CD4-positive, CD25-positive, alpha-beta regulatory T cell (primary cell): ENCODE results near the gene WDR91. TPM values are rescaled to one million over a fixed set of nuclear protein-coding genes. Genes with fewer than 3 reads are reported as not detected.

Experiments
- ATAC-seq, 2 donors: fragments of 150-1000 bp; cut with Tn5 transposase; one replicate each; pipeline ENCODE4 v1.10.0; 2021; ENCODE audit warnings: low read depth in 2 of 2, moderate number of reproducible peaks in 2 of 2, moderate library complexity in 1 of 2
- DNase-seq, 3 donors: peaks; one replicate each; pipeline versions ENCODE4 v3.0.0 to v3.0.0-alpha.2; 2012 to 2022; ENCODE audit warnings: mixed read lengths in 1 of 3
- H3K27ac ChIP-seq: one replicate; pipeline ENCODE4 v1.7.0; 2013; ENCODE audit warnings: mild to moderate bottlenecking, low read length; ENCODE audit not compliant: insufficient read depth, poor library complexity, severe bottlenecking
- H3K27me3 ChIP-seq: one replicate; pipeline ENCODE4 v1.7.0; 2013; ENCODE audit warnings: low read length; ENCODE audit not compliant: control insufficient read depth, insufficient read depth
- H3K36me3 ChIP-seq: one replicate; pipeline ENCODE4 v1.7.0; 2013; ENCODE audit warnings: mild to moderate bottlenecking, low read length, moderate library complexity; ENCODE audit not compliant: control insufficient read depth, insufficient read depth
- H3K4me1 ChIP-seq: 2 replicates; pipeline ENCODE4 v1.7.0; 2013; ENCODE audit warnings: mild to moderate bottlenecking, low read length; ENCODE audit not compliant: insufficient read depth, control insufficient read depth, poor library complexity, severe bottlenecking
- H3K4me3 ChIP-seq: one replicate; pipeline ENCODE4 v1.7.0; 2013; ENCODE audit warnings: low read depth, mild to moderate bottlenecking, low read length, moderate library complexity
- H3K9me3 ChIP-seq, 2 experiments: 1 replicate in 1 of 2; 2 replicates in 1 of 2; pipeline ENCODE4 v1.7.0; 2013; ENCODE audit warnings: low read length in 2 of 2, mild to moderate bottlenecking in 1 of 2, moderate library complexity in 1 of 2; ENCODE audit not compliant: control insufficient read depth in 2 of 2
- H3K27ac Mint-ChIP-seq, 3 donors: one replicate each; pipeline ENCODE4 v1.8.0; 2020 to 2022; ENCODE audit warnings: mild to moderate bottlenecking in 3 of 3, mixed read lengths in 3 of 3, moderate library complexity in 2 of 3
- H3K27me3 Mint-ChIP-seq: one replicate; pipeline ENCODE4 v1.8.0; 2022; ENCODE audit warnings: mild to moderate bottlenecking, mixed read lengths
- H3K36me3 Mint-ChIP-seq: one replicate; pipeline ENCODE4 v1.8.0; 2020; ENCODE audit warnings: mixed read lengths
- H3K4me1 Mint-ChIP-seq, 4 donors: one replicate each; pipeline ENCODE4 v1.8.0; 2020 to 2022; ENCODE audit warnings: mixed read lengths in 4 of 4, mild to moderate bottlenecking in 1 of 4
- H3K4me3 Mint-ChIP-seq, 4 donors: one replicate each; pipeline ENCODE4 v1.8.0; 2020 to 2022; ENCODE audit warnings: mild to moderate bottlenecking in 4 of 4, mixed read lengths in 4 of 4, moderate library complexity in 3 of 4
- H3K9me3 Mint-ChIP-seq, 7 donors: one replicate each; pipeline ENCODE4 v1.8.0; 2020 to 2022; ENCODE audit warnings: mixed read lengths in 7 of 7, mild to moderate bottlenecking in 3 of 7, moderate library complexity in 2 of 7
- polyA plus RNA-seq, 4 donors: library from polyadenylated mRNA; unstranded; fragments of 300-500 nt; fragmentation: Illumina TruSeq; gene quantifications; one replicate each; pipeline ENCODE4 v1.2.3, GENCODE V29; 2021
- total RNA-seq: library from RNA; stranded (reverse); gene quantifications from one replicate; pipeline ENCODE4 v1.2.3, GENCODE V29; 2022

WDR91 gene
- total and polyA plus RNA-seq, 5 donors from 2014 or later = 3.4 to 34.9 (median 4.6) TPM

DNA sequence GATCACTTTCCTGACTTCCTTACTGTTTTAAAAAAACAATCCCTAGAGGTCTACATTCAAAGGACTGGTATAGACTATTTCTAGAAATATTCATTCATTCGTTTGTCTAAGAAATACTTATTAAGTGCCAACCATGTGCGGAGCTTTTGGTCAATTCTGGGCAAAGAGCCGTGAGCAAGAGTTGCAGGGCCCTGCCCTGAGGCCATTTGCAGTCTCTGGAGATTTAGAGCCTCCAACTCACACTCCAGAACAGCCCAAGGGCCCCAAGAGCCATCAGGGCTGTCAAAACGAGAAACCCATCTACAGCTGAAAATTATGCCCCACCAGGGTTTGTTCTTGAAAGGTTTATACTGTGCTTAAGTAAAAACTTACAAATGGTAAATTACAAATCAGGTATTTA, 16.2 kb downstream of the WDR91 start:
- Mint-ChIP-seq H3K9me3 (no peaks in the 10 kb centered on the region), H3K27ac (peak overlapping the region in 1 of 3 donors; percentile 20), H3K27me3 (no peaks in the 10 kb centered on the region), H3K4me3 (no peak overlapping the region), H3K4me1 (peaks cover 2 to 11% (median 9%) of the 10 kb centered on the region in 4 donors), H3K36me3 (peaks cover 72% of the 10 kb centered on the region)
- no peak overlapping the region for H3K4me3 ChIP-seq
- ATAC-seq = no peak
- peaks cover 55% of the 10 kb centered on the region for H3K36me3 ChIP-seq
- H3K27ac ChIP-seq = no peak overlapping the region
- no peaks in the 10 kb centered on the region for H3K4me1 ChIP-seq
- no peak for DNase-seq
- no peaks in the 10 kb centered on the region for H3K27me3 ChIP-seq
- no peaks in the 10 kb centered on the region for H3K9me3 ChIP-seq

DNA sequence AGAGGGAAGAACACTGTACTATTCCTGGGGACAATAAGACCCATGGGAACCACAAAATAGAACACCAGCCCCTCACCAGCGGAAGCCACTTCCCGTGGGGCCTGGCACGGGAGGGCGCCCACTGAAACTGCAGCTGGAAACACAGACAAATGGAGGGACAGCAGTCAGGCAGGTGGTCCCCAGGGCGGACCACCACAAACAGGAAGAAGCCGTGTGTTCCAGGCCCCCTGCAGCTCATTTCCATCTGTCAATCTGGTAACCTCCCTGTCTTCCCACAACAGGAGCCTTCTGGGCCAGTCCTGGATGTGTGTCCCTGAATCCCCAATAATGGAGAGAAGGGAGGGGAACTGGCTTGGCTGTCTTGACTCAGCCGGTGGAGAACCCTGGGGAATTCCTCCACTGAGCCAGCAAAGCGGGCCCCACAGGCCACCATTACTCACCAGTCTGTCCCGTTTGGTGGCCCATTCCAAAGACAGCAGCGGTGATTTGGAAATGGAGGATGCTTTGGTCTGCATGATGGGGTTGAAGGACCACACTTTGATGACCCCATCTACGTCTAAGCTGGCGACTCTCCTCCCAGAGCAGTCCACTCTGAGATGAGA, 16.7 kb downstream of the WDR91 start:
- DNase-seq (no peak), ATAC-seq (no peak)
- no peaks in the 10 kb centered on the region for H3K9me3 ChIP-seq
- no peaks in the 10 kb centered on the region for H3K27me3 ChIP-seq
- H3K36me3 ChIP-seq = peaks cover 56% of the 10 kb centered on the region
- no peak overlapping the region for H3K4me3 ChIP-seq
- H3K36me3 Mint-ChIP-seq = peaks cover 76% of the 10 kb centered on the region
- no peak overlapping the region for H3K27ac Mint-ChIP-seq
- H3K4me1 ChIP-seq = no peaks in the 10 kb centered on the region
- no peaks in the 10 kb centered on the region for H3K27me3 Mint-ChIP-seq
- peaks cover 2 to 11% (median 7%) of the 10 kb centered on the region in 4 donors for H3K4me1 Mint-ChIP-seq
- H3K27ac ChIP-seq = no peak overlapping the region
- H3K9me3 Mint-ChIP-seq = no peaks in the 10 kb centered on the region
- no peak overlapping the region for H3K4me3 Mint-ChIP-seq

DNA sequence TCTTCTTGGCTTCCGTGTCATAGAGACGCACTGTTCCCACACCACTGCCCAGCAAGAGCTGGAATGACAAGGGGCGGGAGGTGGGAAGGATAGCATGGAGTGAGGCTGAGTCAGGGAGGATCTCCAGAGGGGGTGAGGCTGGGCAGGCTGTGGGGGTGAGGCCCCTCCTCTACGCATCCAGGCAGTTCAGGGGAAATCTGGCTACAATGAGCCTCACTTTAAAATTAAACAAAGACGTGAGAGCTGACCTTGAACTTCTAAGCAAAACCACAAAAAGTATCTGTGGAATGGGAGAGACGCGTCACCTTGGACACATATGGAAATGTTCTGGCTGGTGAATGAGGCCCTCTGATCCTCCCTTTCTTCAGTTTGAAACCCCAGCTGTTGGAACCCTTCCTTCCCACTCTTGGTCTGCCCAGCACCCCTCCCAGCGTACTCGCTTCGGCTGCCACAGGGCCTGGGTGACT, 17.7 kb downstream of the WDR91 start:
- Mint-ChIP-seq H3K9me3 (no peaks in the 10 kb centered on the region), H3K27me3 (no peaks in the 10 kb centered on the region), H3K4me1 (peaks cover 0 to 11% (median 6%) of the 10 kb centered on the region in 4 donors), H3K36me3 (peaks cover 75% of the 10 kb centered on the region), H3K4me3 (no peak overlapping the region), H3K27ac (peak overlapping the region in 1 of 3 donors; percentile 35)
- Histone ChIP-seq H3K4me1 (no peaks in the 10 kb centered on the region), H3K36me3 (peaks cover 59% of the 10 kb centered on the region), H3K27ac (no peak overlapping the region), H3K9me3 (no peaks in the 10 kb centered on the region), H3K27me3 (no peaks in the 10 kb centered on the region), H3K4me3 (no peak overlapping the region)
- DNase-seq (no peak), ATAC-seq (no peak)

DNA sequence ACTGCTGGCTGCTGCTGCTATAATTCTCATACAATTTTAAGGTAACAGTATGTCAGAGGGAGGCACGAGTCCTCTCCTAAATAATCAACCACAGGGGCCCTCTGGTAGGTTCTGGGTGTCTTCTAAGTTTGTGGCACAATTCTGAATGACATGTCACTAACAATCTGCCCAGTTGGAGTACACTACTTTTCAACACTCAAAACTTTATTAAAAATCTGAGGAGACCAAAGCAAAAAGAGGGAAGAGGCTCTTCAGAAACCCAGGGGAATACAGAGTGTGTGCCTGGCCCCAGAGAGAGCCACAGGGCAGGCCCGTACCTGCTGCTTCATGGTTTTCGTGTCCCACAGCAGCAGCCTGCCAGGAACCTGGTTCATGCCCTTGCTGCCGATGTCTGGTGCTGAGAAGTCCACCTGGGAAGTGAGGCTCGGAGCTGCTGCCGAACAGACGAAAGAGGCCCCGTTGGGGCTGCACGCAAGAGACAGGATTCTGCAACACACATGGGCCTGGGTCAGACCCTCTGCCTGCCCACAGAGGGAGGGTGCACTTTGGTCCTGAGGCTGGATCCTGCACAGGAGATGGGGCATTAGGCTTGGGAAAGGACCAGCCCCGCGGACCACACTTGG, 18.3 kb downstream of the WDR91 start:
- H3K27ac Mint-ChIP-seq = no peak overlapping the region
- ATAC-seq (no peak), DNase-seq (no peak)
- no peaks in the 10 kb centered on the region for H3K27me3 Mint-ChIP-seq
- no peak overlapping the region for H3K27ac ChIP-seq
- peaks cover 72% of the 10 kb centered on the region for H3K36me3 Mint-ChIP-seq
- H3K9me3 Mint-ChIP-seq = no peaks in the 10 kb centered on the region
- peaks cover 58% of the 10 kb centered on the region for H3K36me3 ChIP-seq
- no peak overlapping the region for H3K4me3 Mint-ChIP-seq
- H3K9me3 ChIP-seq = no peaks in the 10 kb centered on the region
- peaks cover 0 to 11% (median 6%) of the 10 kb centered on the region in 4 donors for H3K4me1 Mint-ChIP-seq
- no peaks in the 10 kb centered on the region for H3K27me3 ChIP-seq
- no peak overlapping the region for H3K4me3 ChIP-seq
- H3K4me1 ChIP-seq = no peaks in the 10 kb centered on the region

DNA sequence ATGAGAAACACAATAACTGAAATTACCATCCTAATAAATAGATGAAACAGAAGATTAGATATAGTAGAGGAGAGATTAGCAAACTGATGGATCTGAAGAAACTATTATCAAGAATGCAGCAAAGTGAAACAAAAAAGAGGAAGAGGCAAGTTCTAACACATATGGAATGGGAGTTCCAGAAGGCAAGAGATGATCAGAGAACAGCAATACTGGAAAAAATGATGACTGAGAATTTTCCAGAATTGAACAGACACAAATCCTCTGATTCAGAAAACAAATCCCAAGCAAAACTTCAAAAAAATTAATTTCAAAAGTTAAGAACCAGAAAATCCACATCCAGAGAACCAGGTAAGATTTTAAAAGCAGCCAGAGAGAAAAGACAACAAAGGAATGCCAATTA, 20.6 kb downstream of the WDR91 start:
- Mint-ChIP-seq H3K36me3 (peaks cover 79% of the 10 kb centered on the region), H3K4me3 (peak overlapping the region in 1 of 4 donors; percentile 38), H3K27me3 (no peaks in the 10 kb centered on the region), H3K9me3 (no peaks in the 10 kb centered on the region), H3K27ac (peak overlapping the region in 2 of 3 donors; percentile 6 to 8), H3K4me1 (peaks cover 0 to 11% (median 6%) of the 10 kb centered on the region in 4 donors)
- Histone ChIP-seq H3K4me1 (no peaks in the 10 kb centered on the region), H3K36me3 (peaks cover 58% of the 10 kb centered on the region), H3K27me3 (no peaks in the 10 kb centered on the region), H3K9me3 (no peaks in the 10 kb centered on the region), H3K27ac (no peak overlapping the region), H3K4me3 (no peak overlapping the region)
- ATAC-seq = no peak
- no peak for DNase-seq

DNA sequence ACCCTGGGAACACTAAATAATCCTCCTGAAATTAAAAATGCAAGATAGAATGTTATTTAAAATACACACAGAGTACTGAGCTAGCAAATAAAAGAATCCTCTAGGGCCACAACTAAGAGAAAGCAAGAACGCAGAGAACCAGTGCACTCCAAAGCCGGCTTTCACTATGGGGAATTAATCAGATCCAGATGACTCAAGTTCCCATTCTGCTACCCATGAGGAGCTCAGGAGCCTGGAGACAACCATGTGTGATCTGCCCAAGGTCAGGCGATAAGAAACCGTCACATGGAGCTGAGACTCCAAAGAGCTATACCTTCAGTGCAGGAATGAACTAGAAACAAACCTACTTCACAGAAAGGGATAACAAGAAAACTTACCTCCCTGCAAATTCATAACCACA, 21.4 kb downstream of the WDR91 start:
- no peak overlapping the region for H3K4me3 ChIP-seq
- peaks cover 80% of the 10 kb centered on the region for H3K36me3 Mint-ChIP-seq
- no peak overlapping the region for H3K4me3 Mint-ChIP-seq
- peaks cover 59% of the 10 kb centered on the region for H3K36me3 ChIP-seq
- H3K9me3 Mint-ChIP-seq = no peaks in the 10 kb centered on the region
- no peaks in the 10 kb centered on the region for H3K27me3 ChIP-seq
- DNase-seq (no peak), ATAC-seq (no peak)
- peaks cover 0 to 11% (median 6%) of the 10 kb centered on the region in 4 donors for H3K4me1 Mint-ChIP-seq
- H3K9me3 ChIP-seq = no peaks in the 10 kb centered on the region
- no peak overlapping the region for H3K27ac Mint-ChIP-seq
- H3K27ac ChIP-seq = no peak overlapping the region
- H3K27me3 Mint-ChIP-seq = no peaks in the 10 kb centered on the region
- H3K4me1 ChIP-seq = no peaks in the 10 kb centered on the region

DNA sequence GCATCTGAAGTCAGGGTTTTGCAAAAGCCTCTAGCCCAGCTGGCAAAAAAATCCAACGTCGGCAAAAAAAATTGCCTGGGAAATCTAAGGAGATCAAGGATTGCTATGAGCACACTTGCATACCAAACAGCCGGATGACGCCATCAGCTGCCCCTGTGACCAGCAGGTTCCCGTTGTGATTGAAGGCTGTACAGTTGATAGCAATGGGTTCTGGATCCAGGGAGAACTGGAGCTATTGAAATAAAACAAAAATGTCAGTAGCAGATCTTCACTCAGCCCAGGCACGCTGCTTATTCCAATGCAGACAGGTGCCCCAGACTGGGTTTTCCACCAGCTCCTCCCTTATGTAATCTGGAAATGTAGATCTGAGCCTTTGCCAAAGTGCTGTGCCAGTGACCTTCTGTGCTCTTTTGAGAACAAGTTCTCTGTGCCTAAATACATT, 22.1 kb downstream of the WDR91 start:
- DNase-seq (no peak), ATAC-seq (no peak)
- Mint-ChIP-seq H3K27ac (no peak overlapping the region), H3K4me1 (peaks cover 0 to 11% (median 6%) of the 10 kb centered on the region in 4 donors), H3K4me3 (no peak overlapping the region), H3K27me3 (no peaks in the 10 kb centered on the region), H3K36me3 (peaks cover 81% of the 10 kb centered on the region), H3K9me3 (peaks cover 0 to 1% (median 0%) of the 10 kb centered on the region in 7 donors)
- peaks cover 52% of the 10 kb centered on the region for H3K36me3 ChIP-seq
- H3K9me3 ChIP-seq = peaks cover 0 to 1% of the 10 kb centered on the region in 2 experiments
- H3K27ac ChIP-seq = no peak overlapping the region
- no peaks in the 10 kb centered on the region for H3K4me1 ChIP-seq
- H3K27me3 ChIP-seq = no peaks in the 10 kb centered on the region
- H3K4me3 ChIP-seq = no peak overlapping the region
